Measurements from ENCODE around the gene SLC7A8. TPM values are rescaled to one million over a fixed set of nuclear protein-coding genes. Genes with fewer than 3 reads are reported as not detected.
"Not testable (repeated sequence)": the region's sequence is repeated elsewhere in the genome, so short reads cannot be mapped to it uniquely, and the experiment has no call there.

SLC7A8 gene
- total RNA-seq, 1 experiment from 2014 or later: 0.03 TPM

GRCh38 chr14:23114120-23114458 is 69.4 kb downstream of the SLC7A8 start:
- DNase-seq (ENCODE audit: low spot score): no peak

DNA sequence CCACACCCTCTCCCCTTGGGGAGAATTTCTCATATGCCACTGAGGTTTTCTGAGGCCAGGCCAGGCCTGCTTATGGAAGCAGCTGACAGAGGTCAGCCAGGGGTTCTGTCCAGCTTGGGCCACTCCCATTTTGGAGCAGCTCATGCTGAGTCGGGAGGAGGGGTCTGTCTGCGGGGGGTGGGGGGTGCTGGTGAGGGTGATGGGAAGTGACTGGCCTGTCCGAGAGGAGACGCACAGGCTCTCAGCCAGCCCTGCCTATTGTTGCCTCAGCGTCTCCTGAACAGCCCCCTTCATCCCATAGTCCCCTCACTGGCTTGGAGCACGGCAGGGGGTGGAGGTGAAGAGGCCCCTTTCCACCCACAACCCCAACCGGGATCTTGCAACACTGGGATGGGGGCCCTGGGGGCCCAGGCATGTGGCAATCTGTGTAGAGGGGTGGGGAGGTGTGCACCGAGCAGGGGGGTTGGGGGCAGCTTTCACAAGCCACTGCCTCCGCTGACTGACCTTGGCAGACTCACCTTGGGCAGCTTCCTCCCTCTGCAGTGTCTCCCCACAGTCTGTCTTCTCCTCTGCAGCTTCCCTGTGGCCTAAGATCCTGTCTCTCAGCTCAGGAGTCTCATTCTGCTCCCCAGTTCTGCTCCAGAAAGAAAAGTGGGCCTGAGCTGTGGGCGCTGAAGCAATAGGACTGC is 69.9 kb downstream of the SLC7A8 start:
- no peak for DNase-seq (ENCODE audit: low spot score)

DNA sequence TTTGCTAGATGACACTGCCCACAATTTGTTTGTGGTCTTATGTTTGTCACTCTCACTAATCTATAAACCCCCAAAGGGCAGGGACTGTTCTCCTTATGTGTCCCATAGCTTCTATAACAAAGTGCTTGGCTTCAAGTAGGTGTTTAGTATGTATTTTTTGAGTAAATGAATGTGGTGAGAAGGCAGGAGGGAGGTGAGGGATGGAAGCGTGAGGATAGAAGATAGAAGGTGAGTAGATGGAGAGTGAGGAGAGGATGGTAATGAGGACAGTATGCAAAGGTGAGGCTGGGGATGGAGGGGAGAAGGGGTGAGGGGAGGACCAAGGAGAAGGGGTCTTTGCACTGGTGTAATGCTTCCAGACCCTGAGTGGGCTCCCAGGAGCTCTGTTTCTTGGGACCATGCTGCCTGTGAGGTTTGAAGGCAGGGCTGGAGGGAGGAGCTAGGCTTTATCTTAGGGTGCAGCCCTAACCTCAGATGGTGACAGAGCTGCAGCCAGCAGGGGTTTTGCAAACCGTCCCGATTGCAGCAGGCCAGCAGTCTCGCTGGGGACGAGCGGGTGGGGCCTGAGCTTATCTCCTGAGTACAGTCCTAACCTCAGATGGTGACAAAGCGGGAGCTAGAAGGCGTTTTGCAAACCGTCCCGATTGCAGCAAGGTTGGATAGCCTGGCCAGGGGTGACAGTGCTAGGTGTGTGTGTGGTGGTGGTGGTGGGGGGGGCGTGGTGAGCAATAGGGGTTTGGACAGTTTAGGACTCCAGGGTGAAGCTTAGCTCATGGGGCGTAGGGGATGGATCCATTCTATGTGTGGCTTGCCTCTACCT is 70.9 kb downstream of the SLC7A8 start:
- no peak for DNase-seq (ENCODE audit: low spot score)

DNA sequence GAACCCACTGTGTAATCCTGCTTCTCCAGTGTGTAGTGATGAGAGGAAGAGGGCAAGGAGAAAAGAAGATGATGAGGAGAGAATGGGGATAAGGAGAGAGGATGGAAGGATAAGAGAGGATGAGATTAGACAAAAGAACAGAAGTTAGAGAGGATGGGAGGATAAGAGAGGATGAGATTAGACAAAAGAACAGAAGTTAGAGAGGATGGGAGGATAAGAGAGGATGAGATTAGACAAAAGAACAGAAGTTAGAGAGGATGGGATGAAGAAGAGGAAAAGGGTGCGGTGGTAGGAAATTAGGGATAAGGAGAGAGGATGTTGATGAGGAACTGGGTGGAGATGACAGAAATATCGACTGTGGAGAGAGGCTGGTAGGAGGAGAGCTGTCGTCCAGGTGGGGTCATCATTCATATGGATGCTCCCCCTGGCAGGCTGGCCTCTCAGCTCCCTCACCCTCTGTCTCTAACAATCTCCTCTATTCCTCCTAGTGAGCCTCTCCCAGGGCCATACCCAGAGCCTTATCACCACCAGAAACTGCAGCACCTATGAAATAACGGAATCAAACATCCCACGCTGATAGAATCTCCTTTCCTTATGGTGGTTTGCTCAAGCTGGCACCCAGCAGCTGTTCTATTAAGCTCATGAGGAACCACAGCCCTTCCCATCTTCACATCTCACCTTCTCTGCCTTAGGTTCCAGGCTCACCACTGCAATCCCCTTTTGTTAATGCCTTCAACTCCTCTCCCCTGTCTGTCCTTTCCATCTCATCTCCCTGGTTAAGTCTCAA is 72.7 kb downstream of the SLC7A8 start:
- no peak for DNase-seq (ENCODE audit: low spot score)

GRCh38 chr14:23109769-23110168 is 73.7 kb downstream of the SLC7A8 start:
- no peak for DNase-seq (ENCODE audit: low spot score)

- DNase-seq (ENCODE audit: low spot score): not testable (repeated sequence)
Observed at GRCh38 chr14:23108169-23108568, 75.3 kb downstream of the SLC7A8 start.

GRCh38 chr14:23107620-23108019 is 75.8 kb downstream of the SLC7A8 start:
- DNase-seq (ENCODE audit: low spot score): not testable (repeated sequence)

GRCh38 chr14:23106747-23107045 is 76.8 kb downstream of the SLC7A8 start:
- no peak for DNase-seq (ENCODE audit: low spot score)

- no peak for DNase-seq (ENCODE audit: low spot score)
Observed at GRCh38 chr14:23105348-23105824, 78.1 kb downstream of the SLC7A8 start.

DNA sequence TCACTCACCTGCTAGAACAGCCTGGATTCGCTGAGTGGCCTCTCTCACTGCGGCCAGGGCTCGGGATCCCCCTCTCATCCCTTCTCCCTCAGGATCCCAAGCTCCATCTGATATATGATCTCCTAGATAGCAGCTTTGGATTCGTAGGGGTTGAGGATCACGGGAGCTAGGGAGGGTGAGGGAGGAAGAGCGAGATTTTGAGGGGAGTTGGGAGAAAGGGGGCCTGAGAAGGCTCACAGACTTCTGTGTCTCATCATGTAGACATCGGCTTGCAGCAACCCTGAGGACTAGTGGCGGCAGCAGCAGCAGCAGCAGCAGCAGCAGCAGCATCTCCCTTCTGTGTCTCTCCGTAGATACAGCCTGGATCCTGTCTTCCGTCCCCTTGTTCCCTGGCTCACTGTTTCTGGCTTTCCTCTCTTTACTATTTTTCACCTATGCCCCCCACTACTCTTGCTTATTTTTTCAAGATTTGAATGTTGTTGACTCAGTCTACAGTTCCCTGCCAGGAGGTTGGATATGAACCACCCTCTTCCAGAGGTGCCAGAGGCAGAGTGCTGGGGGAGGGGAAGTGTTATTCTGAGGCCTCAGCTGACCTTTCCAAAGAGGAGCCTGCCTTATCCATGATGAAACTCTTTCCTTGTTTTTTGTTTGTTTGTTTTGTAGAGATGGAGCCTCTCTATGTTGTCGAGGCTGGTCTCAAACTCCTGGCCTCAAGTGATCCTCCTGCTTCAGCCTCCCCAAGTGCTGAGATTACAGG is 78.7 kb downstream of the SLC7A8 start, which contains the start of gene CIROP:
Gene CIROP (minus strand): TSS at position 399 of the 757 bp plus-strand sequence. CDS start 69 bp downstream, at position 330.
- DNase-seq (ENCODE audit: low spot score): no peak

DNA sequence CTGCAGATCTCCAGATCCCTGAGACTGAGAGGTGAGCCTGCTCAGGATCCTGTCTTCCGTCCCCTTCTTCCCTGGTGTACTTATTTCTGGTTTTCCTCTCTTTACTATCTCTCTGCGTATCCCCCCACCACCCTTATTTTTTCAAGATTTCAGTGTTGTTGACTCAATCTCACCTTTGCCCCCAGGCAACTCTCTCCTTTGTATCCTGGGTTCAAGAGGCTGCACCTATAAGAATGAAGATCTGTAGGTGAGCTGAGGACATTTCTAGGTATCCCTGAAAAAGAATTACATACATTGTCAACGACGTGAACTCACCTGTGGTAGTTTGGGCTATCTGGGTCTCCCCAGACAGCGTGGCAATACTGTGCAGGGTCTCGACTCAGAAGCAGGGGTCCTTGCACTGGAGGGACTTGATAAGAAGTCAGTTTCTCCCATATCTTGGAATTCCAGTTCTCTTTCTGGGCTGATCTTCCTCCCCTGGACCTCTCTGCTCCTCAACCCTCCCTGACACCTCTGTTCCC is 79.3 kb downstream of the SLC7A8 start:
- DNase-seq (ENCODE audit: low spot score): no peak

GRCh38 chr14:23103581-23103980 is 79.9 kb downstream of the SLC7A8 start:
- DNase-seq (ENCODE audit: low spot score): no peak

- DNase-seq (ENCODE audit: low spot score): no peak
Observed at GRCh38 chr14:23102801-23103200, 80.7 kb downstream of the SLC7A8 start.

DNA sequence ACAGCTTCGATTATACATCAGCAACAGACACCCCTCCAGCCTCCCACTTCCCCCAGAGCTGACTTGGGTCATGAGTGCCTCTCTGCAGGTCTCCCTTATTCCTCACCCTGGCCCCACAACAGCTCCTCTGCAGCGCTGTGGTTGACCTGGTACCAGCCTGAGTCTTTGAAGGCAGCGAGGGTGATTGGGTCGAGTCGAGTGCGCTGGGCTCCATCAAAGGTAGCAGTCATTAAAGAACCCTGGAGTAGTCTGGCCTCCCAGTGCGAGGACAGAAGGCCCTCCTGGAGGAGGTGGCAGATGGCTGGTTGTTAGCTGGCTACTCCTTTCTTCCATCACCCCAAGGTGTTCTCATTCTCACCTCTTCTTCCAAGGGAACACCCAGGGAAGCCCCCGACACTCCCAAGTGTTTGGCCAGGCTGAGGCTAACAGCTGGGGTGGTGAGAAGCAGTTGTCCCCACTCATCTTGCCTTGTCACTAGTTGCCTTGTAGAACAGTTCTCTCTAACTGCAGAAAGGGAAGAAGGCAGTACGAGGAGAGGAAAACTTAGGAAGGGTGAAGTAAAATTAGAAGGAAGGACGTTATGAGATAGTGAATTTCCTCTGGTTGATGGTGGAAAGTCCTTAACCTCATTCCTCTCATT is 81.4 kb downstream of the SLC7A8 start:
- DNase-seq (ENCODE audit: low spot score): no peak

DNA sequence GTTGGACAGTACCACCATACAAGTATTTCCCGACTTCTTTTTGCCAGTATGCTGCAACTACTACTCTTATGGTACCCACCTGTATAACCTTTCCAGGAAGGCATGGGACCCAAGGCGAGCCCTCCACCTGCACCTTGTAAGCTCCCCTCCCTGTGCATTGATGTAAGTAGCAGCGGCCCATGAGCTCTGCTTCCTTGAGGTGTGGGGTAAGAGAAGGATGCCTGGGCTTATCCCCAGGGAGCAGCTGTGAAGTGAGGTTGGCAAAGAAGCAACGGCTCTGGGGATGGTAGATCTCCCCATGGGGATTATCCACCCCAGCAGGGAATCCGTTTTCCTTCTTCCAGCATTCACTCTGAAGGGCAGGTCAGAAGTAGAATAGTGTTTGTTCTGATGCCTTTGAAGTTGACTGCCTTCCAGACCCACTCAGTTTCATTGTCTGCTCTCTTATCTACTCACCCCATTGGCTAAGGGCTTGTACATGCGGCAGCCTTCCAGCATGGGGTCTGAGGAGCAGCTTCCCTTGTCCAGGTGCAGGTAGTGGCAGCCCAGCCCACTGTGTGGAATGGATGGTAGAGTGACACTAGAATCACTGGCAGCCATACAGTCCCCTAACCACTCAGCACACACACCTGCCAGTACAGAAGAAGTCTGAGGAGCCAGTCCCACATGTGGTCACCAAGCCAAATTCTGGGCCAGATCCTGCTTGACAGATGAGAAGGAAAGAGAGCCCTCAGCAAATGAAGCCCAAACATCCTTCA is 82.1 kb downstream of the SLC7A8 start:
- no peak for DNase-seq (ENCODE audit: low spot score)

DNA sequence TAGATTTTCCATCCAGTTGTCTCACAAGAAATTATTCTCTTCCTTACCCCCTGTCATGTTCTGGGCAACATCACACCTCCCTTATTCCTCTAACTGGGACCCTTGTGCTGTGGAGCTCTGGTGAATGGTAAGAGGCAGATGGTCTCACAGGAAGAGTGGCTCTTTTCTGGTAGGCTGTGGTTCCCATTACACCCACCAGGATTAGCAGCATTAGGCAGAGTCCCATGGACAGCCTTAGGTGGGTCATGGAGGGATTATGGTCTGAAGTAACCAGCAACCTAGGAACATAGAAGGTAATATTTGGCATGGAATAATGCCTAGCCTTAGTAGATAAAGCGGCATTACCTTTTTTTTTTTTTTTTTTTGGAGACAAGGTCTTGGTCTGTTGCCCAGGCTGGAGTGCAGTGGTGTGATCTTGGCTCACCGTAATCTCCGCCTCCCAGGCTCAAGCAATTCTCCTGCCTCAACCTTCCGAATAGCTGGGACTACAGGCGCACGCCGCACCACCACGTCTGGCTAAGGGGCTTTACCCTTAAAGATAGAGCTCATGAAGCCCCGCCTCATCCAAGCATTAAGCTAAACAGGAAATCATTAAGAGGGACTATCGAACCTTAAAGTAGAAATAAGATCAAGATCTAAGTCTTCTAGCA is 84.1 kb downstream of the SLC7A8 start:
- no peak for DNase-seq (ENCODE audit: low spot score)

DNA sequence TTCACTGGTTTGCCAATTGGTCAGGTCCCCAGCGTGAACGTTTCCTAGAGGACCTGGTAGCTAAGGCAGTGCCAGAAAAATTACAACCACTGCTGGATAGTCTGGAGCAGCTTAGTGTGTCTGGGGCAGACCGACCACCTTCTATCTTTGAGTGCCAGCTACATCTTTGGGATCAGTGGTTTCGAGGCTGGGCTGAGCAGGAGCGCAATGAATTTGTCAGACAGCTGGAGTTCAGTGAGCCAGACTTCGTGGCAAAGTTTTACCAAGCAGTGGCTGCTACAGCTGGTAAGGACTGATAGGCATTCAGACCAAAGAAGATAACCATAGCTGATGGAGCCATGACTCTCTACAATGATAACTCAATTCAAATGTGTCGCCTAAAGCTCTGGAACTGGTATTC is 85.7 kb downstream of the SLC7A8 start:
- no peak for DNase-seq (ENCODE audit: low spot score)

DNA sequence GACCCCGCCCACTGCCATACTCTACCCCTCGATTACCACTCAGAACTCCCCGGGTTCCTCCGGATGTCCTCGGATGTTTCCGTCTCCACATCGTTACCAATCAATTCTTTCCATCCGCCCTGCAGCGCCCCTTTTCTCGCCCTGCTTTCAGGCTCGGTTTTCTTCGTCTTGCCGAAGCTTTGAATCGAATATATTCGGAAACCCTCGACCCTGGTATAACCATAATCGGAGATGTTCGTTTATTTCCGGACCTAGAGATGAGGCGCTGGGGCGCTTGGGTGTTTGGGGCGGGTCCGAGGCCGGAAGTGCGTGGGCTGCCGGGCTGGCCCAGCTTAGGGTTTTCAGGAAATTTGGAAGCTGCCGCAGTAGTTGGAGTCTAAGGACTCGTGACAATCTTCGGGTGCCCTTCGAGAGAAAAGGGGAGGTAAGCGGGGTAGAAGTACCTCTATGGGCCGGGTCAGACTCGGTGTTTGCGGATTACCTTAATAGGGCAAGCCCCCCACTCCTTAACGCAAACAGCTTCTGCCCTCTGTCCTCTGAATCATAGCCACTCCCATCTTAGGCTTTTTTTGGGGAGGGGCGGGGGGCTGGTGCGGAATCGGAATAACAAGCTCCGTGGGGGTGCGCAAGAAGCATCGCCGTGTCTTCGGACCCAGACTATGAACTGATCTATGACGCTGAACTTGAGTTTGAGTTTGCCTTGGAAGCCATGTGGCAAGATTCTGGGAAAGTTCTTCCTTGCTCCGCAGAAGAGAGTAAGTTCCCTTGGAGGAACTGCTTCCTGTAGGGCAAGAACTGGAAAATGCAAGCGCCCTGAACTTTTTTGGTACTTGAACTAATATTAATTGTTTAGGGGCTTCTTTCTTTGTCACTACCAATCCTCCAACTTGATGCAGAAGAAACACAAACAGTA is 88.0 kb downstream of the SLC7A8 start, which contains the start of gene C14orf119:
Gene C14orf119 (plus strand): TSS at position 310 of the 913 bp plus-strand sequence. CDS start 2,154 bp downstream, outside the sequence.
- peak; percentile 97 for DNase-seq (ENCODE audit: low spot score)
